ENCODE measurements around the gene ADGRG3. TPM values are rescaled to one million over a fixed set of nuclear protein-coding genes. Genes with fewer than 3 reads are reported as not detected.

The ADGRG3 gene
- total RNA-seq, 1 donor from 2014 or later = not detected

- H3K27me3 ChIP-seq (ENCODE audit: control insufficient read depth, insufficient read depth, low read length) = peaks cover 15% of the 10 kb centered on the region
- no peak for TF ChIP-seq CTCF (IDR thresholded peaks at IDR 0.05; ENCODE audit: insufficient read depth, low read length, poor library complexity, severe bottlenecking)
Observed at GRCh38 chr16:57701759-57702371, 33.8 kb downstream of the ADGRG3 start.

GRCh38 chr16:57703416-57704010, 35.4 kb downstream of the ADGRG3 start:
- Histone ChIP-seq H3K4me3 (ENCODE audit: low read depth, low read length) (no peak overlapping the region), H3K27me3 (ENCODE audit: control insufficient read depth, insufficient read depth, low read length) (peaks cover 15% of the 10 kb centered on the region), H3K36me3 (ENCODE audit: control insufficient read depth, insufficient read depth, low read length) (no peaks in the 10 kb centered on the region)
- TF ChIP-seq CTCF (IDR thresholded peaks at IDR 0.05; ENCODE audit: insufficient read depth, low read length, poor library complexity, severe bottlenecking) = no peak
- no peak for DNase-seq (ENCODE audit: low read depth)

More at GRCh38 chr16:57701759-57702371, 33.8 kb downstream of the ADGRG3 start:
- Histone ChIP-seq H3K36me3 (ENCODE audit: control insufficient read depth, insufficient read depth, low read length) (no peaks in the 10 kb centered on the region), H3K4me3 (ENCODE audit: low read depth, low read length) (no peak overlapping the region)
- no peak for DNase-seq (ENCODE audit: low read depth)

- H3K4me3 ChIP-seq (ENCODE audit: low read depth, low read length) = no peak overlapping the region
- TF ChIP-seq CTCF (IDR thresholded peaks at IDR 0.05; ENCODE audit: insufficient read depth, low read length, poor library complexity, severe bottlenecking) = no peak
- no peak for DNase-seq (ENCODE audit: low read depth)
- no peaks in the 10 kb centered on the region for H3K36me3 ChIP-seq (ENCODE audit: control insufficient read depth, insufficient read depth, low read length)
- peaks cover 15% of the 10 kb centered on the region for H3K27me3 ChIP-seq (ENCODE audit: control insufficient read depth, insufficient read depth, low read length)
Observed at GRCh38 chr16:57704011-57704904, 36.2 kb downstream of the ADGRG3 start.

DNA sequence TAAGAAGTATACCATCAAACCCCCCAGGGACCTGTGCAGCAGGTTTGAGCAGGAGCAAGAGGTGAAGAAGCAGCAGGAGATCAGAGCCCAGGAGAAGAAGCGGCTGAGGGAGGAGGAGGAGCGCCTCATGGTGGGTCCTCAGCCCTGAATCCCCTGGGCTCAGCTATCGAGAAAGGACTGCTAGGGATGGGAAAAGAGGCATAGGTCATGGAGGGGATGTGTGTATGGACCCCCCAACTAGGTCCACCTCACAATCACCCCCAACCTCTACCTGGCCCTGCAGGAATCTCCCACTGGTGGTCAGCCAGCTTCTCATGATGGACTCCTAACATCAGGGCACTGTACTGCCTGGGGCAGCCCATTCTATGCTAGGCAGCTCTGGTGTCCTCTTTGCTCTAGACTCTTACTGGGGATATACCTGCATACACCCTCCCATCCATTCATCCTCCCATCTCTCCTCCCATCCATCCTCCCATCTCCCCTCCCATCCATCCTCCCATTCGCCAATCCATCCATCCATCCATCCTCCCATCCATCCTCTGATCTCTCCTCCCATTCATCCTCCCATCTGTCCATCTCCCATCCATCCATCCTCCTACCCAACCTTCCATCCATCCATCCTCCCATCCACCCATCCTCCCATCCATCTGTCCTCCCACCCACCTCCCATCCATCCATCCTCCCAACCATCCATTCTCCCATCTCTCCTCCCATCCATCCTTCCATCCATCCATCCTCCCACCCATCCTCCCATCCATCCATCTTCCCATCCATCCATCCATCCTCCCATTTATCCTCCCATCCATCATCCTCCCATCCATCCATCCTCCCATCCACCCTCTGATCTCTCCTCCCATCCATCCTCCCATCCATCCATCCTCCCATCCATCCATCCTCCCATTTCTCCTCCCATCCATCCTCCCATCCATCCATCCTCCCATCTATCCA, 37.1 kb downstream of the ADGRG3 start:
- no peak for DNase-seq (ENCODE audit: low read depth)
- Histone ChIP-seq H3K36me3 (ENCODE audit: control insufficient read depth, insufficient read depth, low read length) (no peaks in the 10 kb centered on the region), H3K27me3 (ENCODE audit: control insufficient read depth, insufficient read depth, low read length) (peaks cover 13% of the 10 kb centered on the region), H3K4me3 (ENCODE audit: low read depth, low read length) (no peak overlapping the region)
- no peak for TF ChIP-seq CTCF (IDR thresholded peaks at IDR 0.05; ENCODE audit: insufficient read depth, low read length, poor library complexity, severe bottlenecking)

DNA sequence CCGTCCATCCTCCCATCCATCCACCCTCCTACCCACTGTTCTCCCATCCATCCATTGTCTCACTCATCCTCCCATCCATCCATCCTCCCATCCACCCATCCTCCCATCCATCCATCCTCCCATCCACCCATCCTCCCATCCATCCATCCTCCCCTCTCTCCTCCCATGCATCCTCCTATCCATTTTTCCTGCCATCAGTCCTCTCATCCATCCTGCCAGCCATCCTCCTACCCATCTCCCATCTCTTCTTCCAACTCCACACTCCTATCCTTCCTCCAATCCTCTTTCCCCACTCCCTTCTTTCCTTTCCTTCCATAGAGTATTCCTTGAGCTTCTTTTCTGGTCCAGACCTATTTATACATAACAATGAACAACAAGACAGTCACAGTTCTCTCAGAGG, 38.6 kb downstream of the ADGRG3 start:
- H3K27me3 ChIP-seq (ENCODE audit: control insufficient read depth, insufficient read depth, low read length) = peaks cover 14% of the 10 kb centered on the region

More for the DNA sequence above, 38.6 kb downstream of the ADGRG3 start:
- Histone ChIP-seq H3K4me3 (ENCODE audit: low read depth, low read length) (no peak overlapping the region), H3K36me3 (ENCODE audit: control insufficient read depth, insufficient read depth, low read length) (no peaks in the 10 kb centered on the region)
- no peak for TF ChIP-seq CTCF (IDR thresholded peaks at IDR 0.05; ENCODE audit: insufficient read depth, low read length, poor library complexity, severe bottlenecking)
- DNase-seq (ENCODE audit: low read depth) = no peak
